ENCODE measurements around the gene KIAA0825. TPM values are rescaled to one million over a fixed set of nuclear protein-coding genes. Genes with fewer than 3 reads are reported as not detected.

Gene KIAA0825
- total and polyA plus RNA-seq, 12 donors: 0.34 to 11.5 (median 3.1) TPM

GRCh38 chr5:94212476-94212875, 405.9 kb downstream of the KIAA0825 start:
- TF ChIP-seq POLR2A (IDR thresholded peaks at IDR 0.05) (no peak), CTCF (IDR thresholded peaks at IDR 0.05) (no peak)
- H3K27ac ChIP-seq: no peak overlapping the region
- H3K4me3 ChIP-seq: no peak overlapping the region
- no peaks in the 10 kb centered on the region for H3K27me3 ChIP-seq
- no peaks in the 10 kb centered on the region for H3K4me1 ChIP-seq (replicated peaks in 1 of 2)
- H3K36me3 ChIP-seq (replicated peaks in 1 of 2): no peaks in the 10 kb centered on the region
- intact Hi-C loops (cut with DNase I): no loop called here
- 0 to 51% (median 0%) methylated on average over 1 of the region's 1 CpG for WGBS, 4 donors
- DNase-seq: no peak
- no peaks in the 10 kb centered on the region for H3K9me3 ChIP-seq (replicated peaks in 1 of 3)

GRCh38 chr5:94209774-94210355, 408.5 kb downstream of the KIAA0825 start:
- intact Hi-C loops (cut with DNase I): no loop called here
- WGBS, 4 donors: 82 to 87% (median 85%) methylated on average over 8 of the region's 8 CpGs
- no peak overlapping the region for H3K27ac ChIP-seq

GRCh38 chr5:94209272-94209671, 409.1 kb downstream of the KIAA0825 start:
- no peaks in the 10 kb centered on the region for H3K9me3 ChIP-seq (replicated peaks in 1 of 3)
- intact Hi-C loops (cut with DNase I): no loop called here
- 95 to 97% (median 97%) methylated on average over 3 of the region's 3 CpGs for WGBS, 4 donors
- H3K27ac ChIP-seq: no peak overlapping the region
- no peaks in the 10 kb centered on the region for H3K4me1 ChIP-seq (replicated peaks in 1 of 2)
- H3K4me3 ChIP-seq: no peak overlapping the region
- no peaks in the 10 kb centered on the region for H3K36me3 ChIP-seq (replicated peaks in 1 of 2)
- DNase-seq: no peak
- TF ChIP-seq CTCF (IDR thresholded peaks at IDR 0.05) (no peak), POLR2A (IDR thresholded peaks at IDR 0.05) (no peak)
- no peaks in the 10 kb centered on the region for H3K27me3 ChIP-seq

More at GRCh38 chr5:94209774-94210355, 408.5 kb downstream of the KIAA0825 start:
- no peak overlapping the region for H3K4me3 ChIP-seq
- no peaks in the 10 kb centered on the region for H3K9me3 ChIP-seq (replicated peaks in 1 of 3)
- no peak for DNase-seq
- H3K4me1 ChIP-seq (replicated peaks in 1 of 2): no peaks in the 10 kb centered on the region
- no peaks in the 10 kb centered on the region for H3K27me3 ChIP-seq
- no peaks in the 10 kb centered on the region for H3K36me3 ChIP-seq (replicated peaks in 1 of 2)
- TF ChIP-seq POLR2A (IDR thresholded peaks at IDR 0.05): no peak

GRCh38 chr5:94199566-94199965, 418.8 kb downstream of the KIAA0825 start:
- Histone ChIP-seq H3K36me3 (replicated peaks in 1 of 2) (no peaks in the 10 kb centered on the region), H3K27ac (no peak overlapping the region), H3K27me3 (no peaks in the 10 kb centered on the region), H3K9me3 (replicated peaks in 1 of 3) (no peaks in the 10 kb centered on the region), H3K4me1 (replicated peaks in 1 of 2) (peaks cover 0 to 3% of the 10 kb centered on the region in 2 donors), H3K4me3 (no peak overlapping the region)
- DNase-seq: no peak
- intact Hi-C loops (cut with DNase I): no loop called here
- TF ChIP-seq POLR2A (IDR thresholded peaks at IDR 0.05) (no peak), CTCF (IDR thresholded peaks at IDR 0.05) (no peak)
- whole genome bisulfite sequencing, 4 donors: 92 to 99% (median 94%) methylated on average over 4 of the region's 4 CpGs

- no peaks in the 10 kb centered on the region for H3K36me3 ChIP-seq (replicated peaks in 1 of 2)
- no peak overlapping the region for H3K4me3 ChIP-seq
- no peak overlapping the region for H3K27ac ChIP-seq
- no peaks in the 10 kb centered on the region for H3K9me3 ChIP-seq (replicated peaks in 1 of 3)
- peaks cover 0 to 3% of the 10 kb centered on the region in 2 donors for H3K4me1 ChIP-seq (replicated peaks in 1 of 2)
- H3K27me3 ChIP-seq: no peaks in the 10 kb centered on the region
- no peak for DNase-seq
- 87 to 93% (median 89%) methylated on average over 1 of the region's 1 CpG for WGBS, 4 donors
- no peak for TF ChIP-seq CTCF (IDR thresholded peaks at IDR 0.05)
- TF ChIP-seq POLR2A (IDR thresholded peaks at IDR 0.05): no peak
- intact Hi-C loops (cut with DNase I): no loop called here
Observed at GRCh38 chr5:94197970-94198369, 420.4 kb downstream of the KIAA0825 start.

Data from adrenal gland (tissue), 12 donors.